Lung (tissue), 12 donors: ENCODE measurements around the gene OGFR. TPM values are rescaled to one million over a fixed set of nuclear protein-coding genes. Genes with fewer than 3 reads are reported as not detected.
A peak's percentile ranks its signal among the peaks of the same experiment; 100 is the strongest.

Experiments used
- ATAC-seq: fragments of 200-7000 bp; cut with Tn5 transposase; one replicate; pipeline ENCODE4 v1.9.1; 2020; ENCODE audit warnings: moderate number of reproducible peaks; ENCODE audit not compliant: insufficient read depth, low FRiP score
- DNase-seq, 3 donors: peaks; one replicate each; pipeline ENCODE4 v3.0.0-alpha.2; 2013 to 2017
- H3K27ac ChIP-seq, 2 donors: one replicate each; pipeline ENCODE4 v1.5.1; 2013; ENCODE audit warnings: mild to moderate bottlenecking in 2 of 2, moderate library complexity in 2 of 2, control low read depth in 1 of 2, inconsistent platforms in 1 of 2, low read depth in 1 of 2, low read length in 1 of 2
- H3K27me3 ChIP-seq, 3 donors: one replicate each; pipeline ENCODE4 v1.5.1; 2013; ENCODE audit warnings: low read length in 2 of 3; ENCODE audit not compliant: control insufficient read depth in 3 of 3, insufficient read depth in 3 of 3
- H3K36me3 ChIP-seq, 4 donors: one replicate each; pipeline ENCODE4 v1.5.1; 2013; ENCODE audit warnings: low read length in 4 of 4, mild to moderate bottlenecking in 1 of 4, moderate library complexity in 1 of 4; ENCODE audit not compliant: control insufficient read depth in 4 of 4, insufficient read depth in 4 of 4
- H3K4me1 ChIP-seq, 5 donors: one replicate each; pipeline ENCODE4 v1.5.1; 2013; ENCODE audit warnings: low read length in 5 of 5, mild to moderate bottlenecking in 2 of 5, moderate library complexity in 1 of 5; ENCODE audit not compliant: control insufficient read depth in 5 of 5, insufficient read depth in 5 of 5
- H3K4me3 ChIP-seq: one replicate; pipeline ENCODE4 v1.5.1; 2013; ENCODE audit warnings: mild to moderate bottlenecking, control low read depth, moderate library complexity
- H3K9ac ChIP-seq, 2 donors: one replicate each; pipeline ENCODE4 v1.5.1; 2013; ENCODE audit warnings: low read length in 2 of 2, control low read depth in 1 of 2; ENCODE audit not compliant: insufficient read depth in 1 of 2
- H3K9me3 ChIP-seq, 4 donors: one replicate each; pipeline ENCODE4 v1.5.1; 2013; ENCODE audit warnings: low read length in 3 of 4, mild to moderate bottlenecking in 1 of 4, moderate library complexity in 1 of 4; ENCODE audit not compliant: control insufficient read depth in 4 of 4, insufficient read depth in 3 of 4
- WGBS, 2 donors: extraction: QIAGEN DNeasy Blood & Tissue Kit; methylation state at CpG; one replicate each; pipeline ENCODE4 v1.1.7; 2013; 5-methylcytosine and 5-hydroxymethylcytosine counted together
- polyA plus RNA-seq, 2 donors: library from polyadenylated mRNA; stranded (reverse); fragments of 200-250 nt; gene quantifications; one replicate each; pipeline ENCODE4 v1.2.1, GENCODE V29; 2013
- total RNA-seq, 2 donors: library from RNA; depleted of rRNA in 1 of 2; stranded (reverse); fragments of >200 nt in 1 of 2; gene quantifications; one replicate each; pipeline ENCODE4 v1.2.1, GENCODE V29; 2014 to 2021
- TF ChIP-seq, protein P1 (sequence below): IDR thresholded peaks from 2 replicates; pipeline ENCODE4 v1.5.1; 2012; ENCODE audit warnings: mild to moderate bottlenecking; ENCODE audit errors: control extremely low read depth, extremely low read depth
- donor health status: control.
- donor health status: control.
- donor health status: Bipolar disorder and iron deficiency.
- donor health status: healthy.
- donor health status: DM: yes; HTN: yes; CAD: no.

The OGFR gene
- total and polyA plus RNA-seq, 4 donors, result 38.0 to 73.1 (median 63.9) TPM

DNA sequence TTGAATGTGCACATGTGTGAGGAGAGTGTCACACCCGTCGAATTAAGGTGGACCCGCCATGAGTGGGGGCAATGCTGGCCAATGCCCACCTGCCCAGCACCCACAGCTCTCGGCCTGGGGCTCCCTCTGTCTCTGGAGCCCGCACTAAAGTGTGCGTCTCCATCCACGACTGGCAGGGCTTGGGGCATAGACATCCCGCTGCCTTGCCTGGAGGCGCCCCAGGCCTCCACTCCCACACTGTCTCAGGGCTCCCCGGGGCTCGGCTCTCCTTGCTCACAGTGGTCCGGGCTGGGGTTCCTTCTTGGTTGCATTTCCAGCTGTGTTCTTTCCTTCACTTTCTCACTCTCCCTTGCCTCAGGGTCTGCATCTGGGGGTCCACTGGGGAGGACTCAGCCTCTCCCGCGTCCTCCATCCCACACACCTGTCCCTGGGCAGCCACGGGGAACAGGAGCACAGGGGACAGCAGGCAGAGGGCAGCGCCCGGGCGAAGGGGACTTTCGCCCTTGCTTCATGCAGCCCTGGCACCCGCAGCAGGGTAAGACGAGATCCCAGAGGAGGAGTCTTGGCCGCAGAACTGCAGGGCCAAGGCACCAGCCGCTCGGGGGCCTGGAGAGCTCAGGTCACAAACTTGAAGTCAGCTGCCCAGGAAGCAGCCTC, 28.5 kb upstream of the OGFR start:
- Histone ChIP-seq H3K27me3 (no peaks in the 10 kb centered on the region), H3K27ac (peak overlapping the region in 1 of 2 donors; percentile 70), H3K9ac (no peak overlapping the region), H3K4me3 (no peak overlapping the region), H3K36me3 (no peaks in the 10 kb centered on the region), H3K9me3 (no peaks in the 10 kb centered on the region), H3K4me1 (peaks cover 0 to 9% (median 3%) of the 10 kb centered on the region in 5 donors)
- TF ChIP-seq, protein P1, sequence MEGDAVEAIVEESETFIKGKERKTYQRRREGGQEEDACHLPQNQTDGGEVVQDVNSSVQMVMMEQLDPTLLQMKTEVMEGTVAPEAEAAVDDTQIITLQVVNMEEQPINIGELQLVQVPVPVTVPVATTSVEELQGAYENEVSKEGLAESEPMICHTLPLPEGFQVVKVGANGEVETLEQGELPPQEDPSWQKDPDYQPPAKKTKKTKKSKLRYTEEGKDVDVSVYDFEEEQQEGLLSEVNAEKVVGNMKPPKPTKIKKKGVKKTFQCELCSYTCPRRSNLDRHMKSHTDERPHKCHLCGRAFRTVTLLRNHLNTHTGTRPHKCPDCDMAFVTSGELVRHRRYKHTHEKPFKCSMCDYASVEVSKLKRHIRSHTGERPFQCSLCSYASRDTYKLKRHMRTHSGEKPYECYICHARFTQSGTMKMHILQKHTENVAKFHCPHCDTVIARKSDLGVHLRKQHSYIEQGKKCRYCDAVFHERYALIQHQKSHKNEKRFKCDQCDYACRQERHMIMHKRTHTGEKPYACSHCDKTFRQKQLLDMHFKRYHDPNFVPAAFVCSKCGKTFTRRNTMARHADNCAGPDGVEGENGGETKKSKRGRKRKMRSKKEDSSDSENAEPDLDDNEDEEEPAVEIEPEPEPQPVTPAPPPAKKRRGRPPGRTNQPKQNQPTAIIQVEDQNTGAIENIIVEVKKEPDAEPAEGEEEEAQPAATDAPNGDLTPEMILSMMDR, result no peak
- ATAC-seq, result no peak
- DNase-seq, result no peak
- 90 to 92% methylated on average over 24 of the region's 24 CpGs for WGBS, 2 donors

DNA sequence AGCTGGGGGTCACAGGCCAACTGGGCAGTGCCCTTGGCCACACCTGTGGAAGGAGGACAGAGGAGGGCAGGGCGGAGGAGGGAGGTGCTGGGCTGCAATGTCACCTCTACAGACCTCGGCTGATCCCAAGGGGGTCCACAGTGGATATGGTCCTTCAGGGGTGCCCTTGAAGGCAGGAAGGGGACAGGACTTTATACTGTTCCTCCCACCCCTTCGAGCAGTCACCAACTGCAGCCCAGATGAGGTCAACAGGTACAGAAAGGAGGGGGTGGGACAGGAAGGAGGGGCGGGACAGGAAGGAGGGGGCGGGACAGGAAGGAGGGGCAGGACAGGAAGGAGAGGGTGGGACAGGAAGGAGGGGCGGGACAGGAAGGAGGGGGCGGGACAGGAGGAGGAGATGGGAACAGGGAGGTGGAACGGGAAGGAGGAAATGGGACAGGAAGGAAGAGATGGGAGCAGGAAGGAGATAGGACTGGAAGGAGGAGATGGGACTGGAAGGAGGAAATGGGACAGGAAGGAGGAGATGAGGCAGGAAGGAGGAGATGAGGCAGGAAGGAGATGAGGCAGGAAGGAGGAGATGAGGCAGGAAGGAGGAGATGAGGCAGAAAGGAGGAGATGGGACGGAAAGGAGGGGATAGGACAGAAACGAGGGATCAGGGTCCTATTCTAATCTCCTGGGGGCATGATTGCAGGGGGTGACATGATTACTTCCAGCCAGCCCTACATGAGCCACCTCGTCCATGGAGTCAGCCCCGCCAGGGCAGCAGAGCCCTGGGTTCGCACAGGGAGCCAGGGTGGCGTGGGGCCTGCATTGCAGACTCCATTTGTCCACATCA, 27.7 kb upstream of the OGFR start:
- peak overlapping the region in 1 of 2 donors; percentile 70 for H3K27ac ChIP-seq
- WGBS, 2 donors, result 49 to 60% methylated on average over 13 to 14 of the region's 14 CpGs
- TF ChIP-seq, protein P1, result no peak

DNA sequence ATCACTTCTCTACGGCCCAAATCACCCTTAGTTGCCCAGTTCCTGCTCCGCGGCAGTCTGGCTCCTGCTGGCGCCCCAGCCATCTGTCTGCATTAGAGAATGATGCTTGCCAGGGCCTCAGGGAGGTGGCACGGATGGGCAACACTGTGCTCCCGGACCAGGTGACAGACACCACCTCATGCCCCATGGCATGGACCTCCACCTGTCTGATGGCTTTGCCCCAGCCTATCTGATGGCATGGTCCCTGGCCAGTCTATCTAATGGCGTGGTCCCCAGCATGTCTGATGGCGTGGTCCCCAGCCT, 27.2 kb upstream of the OGFR start:
- Histone ChIP-seq H3K4me1 (peaks cover 0 to 9% (median 3%) of the 10 kb centered on the region in 5 donors), H3K27ac (no peak overlapping the region), H3K9ac (no peak overlapping the region), H3K27me3 (no peaks in the 10 kb centered on the region), H3K4me3 (no peak overlapping the region), H3K36me3 (no peaks in the 10 kb centered on the region), H3K9me3 (no peaks in the 10 kb centered on the region)
- DNase-seq (no peak), ATAC-seq (no peak)
- 86 to 93% methylated on average over 8 of the region's 8 CpGs for WGBS, 2 donors
- TF ChIP-seq, protein P1, result no peak

More for the DNA sequence above, 27.7 kb upstream of the OGFR start:
- no peak overlapping the region for H3K9ac ChIP-seq
- no peaks in the 10 kb centered on the region for H3K9me3 ChIP-seq
- H3K36me3 ChIP-seq, result no peaks in the 10 kb centered on the region
- H3K4me1 ChIP-seq, result peaks cover 0 to 9% (median 3%) of the 10 kb centered on the region in 5 donors
- no peak for DNase-seq
- H3K27me3 ChIP-seq, result no peaks in the 10 kb centered on the region
- H3K4me3 ChIP-seq, result no peak overlapping the region
- ATAC-seq, result no peak
